Testis (tissue), 2 donors: ENCODE data around the gene BBS1.

Experiments
- POLR2A ChIP-seq: fragments of 450-650 bp; IDR thresholded peaks from one replicate; pipeline ENCODE4 v1.6.1; 2017; ENCODE audit warnings: antibody characterized with exemption, mild to moderate bottlenecking, moderate library complexity
- TF ChIP-seq, protein P1 (sequence below), 3 experiments: fragments of 450-650 bp in 2 of 3; fragments of 200-600 bp in 1 of 3; sonication (generic) in 1 of 3; IDR thresholded peaks; one replicate each; pipeline ENCODE4 v1.5.1; 2016 to 2019; ENCODE audit warnings: antibody characterized with exemption in 3 of 3, mild to moderate bottlenecking in 2 of 3, moderate library complexity in 1 of 3

DNA sequence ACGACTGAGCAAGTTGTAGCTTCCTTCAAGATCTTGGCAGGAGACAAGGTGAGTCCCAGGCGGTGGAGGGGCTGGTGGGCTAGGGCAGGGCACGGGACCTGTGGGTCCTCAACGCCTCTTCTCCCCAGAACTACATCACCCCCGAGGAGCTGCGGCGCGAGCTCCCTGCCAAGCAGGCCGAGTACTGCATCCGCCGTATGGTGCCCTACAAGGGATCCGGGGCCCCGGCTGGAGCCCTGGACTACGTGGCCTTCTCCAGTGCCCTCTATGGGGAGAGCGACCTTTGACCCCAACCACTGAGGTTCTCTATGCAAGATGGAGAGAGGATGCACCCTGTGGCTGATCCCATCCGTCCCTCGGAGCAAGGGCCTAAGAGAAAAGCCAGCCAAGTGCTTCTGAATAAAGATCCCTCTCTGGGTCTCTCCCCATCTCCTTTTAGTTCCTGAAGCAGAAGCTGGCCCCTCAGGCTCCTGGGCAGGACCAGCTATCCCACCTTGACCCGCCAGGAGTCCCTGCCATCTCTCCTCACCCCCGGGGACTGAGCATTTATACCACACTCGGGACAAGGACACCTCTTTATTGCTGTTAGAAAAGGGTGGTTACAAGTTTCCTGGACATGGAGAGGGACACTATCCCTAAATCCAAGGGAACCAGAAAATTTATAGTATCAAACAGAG is 52.6 kb downstream of the BBS1 start:
- TF ChIP-seq, protein P1, sequence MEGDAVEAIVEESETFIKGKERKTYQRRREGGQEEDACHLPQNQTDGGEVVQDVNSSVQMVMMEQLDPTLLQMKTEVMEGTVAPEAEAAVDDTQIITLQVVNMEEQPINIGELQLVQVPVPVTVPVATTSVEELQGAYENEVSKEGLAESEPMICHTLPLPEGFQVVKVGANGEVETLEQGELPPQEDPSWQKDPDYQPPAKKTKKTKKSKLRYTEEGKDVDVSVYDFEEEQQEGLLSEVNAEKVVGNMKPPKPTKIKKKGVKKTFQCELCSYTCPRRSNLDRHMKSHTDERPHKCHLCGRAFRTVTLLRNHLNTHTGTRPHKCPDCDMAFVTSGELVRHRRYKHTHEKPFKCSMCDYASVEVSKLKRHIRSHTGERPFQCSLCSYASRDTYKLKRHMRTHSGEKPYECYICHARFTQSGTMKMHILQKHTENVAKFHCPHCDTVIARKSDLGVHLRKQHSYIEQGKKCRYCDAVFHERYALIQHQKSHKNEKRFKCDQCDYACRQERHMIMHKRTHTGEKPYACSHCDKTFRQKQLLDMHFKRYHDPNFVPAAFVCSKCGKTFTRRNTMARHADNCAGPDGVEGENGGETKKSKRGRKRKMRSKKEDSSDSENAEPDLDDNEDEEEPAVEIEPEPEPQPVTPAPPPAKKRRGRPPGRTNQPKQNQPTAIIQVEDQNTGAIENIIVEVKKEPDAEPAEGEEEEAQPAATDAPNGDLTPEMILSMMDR (IDR thresholded peaks at IDR 0.05) = no peak
- no peak for TF ChIP-seq POLR2A
